ENCODE data around the gene PRAMEF2.
"Not testable (repeated sequence)": the region's sequence is repeated elsewhere in the genome, so short reads cannot be mapped to it uniquely, and the experiment has no call there.

PRAMEF2 gene, protein sequence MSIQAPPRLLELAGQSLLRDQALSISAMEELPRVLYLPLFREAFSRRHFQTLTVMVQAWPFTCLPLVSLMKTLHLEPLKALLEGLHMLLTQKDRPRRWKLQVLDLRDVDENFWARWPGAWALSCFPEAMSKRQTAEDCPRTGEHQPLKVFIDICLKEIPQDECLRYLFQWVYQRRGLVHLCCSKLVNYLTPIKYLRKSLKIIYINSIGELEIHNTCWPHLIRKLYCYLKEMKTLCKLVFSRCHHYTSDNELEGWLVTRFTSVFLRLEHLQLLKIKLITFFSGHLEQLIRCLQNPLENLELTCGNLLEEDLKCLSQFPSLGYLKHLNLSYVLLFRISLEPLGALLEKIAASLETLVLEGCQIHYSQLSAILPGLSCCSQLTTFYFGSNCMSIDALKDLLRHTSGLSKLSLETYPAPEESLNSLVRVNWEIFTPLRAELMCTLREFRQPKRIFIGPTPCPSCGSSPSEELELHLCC

GRCh38 chr1:12856786-12857185 lies at the start of gene PRAMEF2:
PRAMEF2 (plus strand) TSS chr1:12857086; CDS start chr1:12859010, 1,924 bp downstream.
- not testable (repeated sequence) for DNase-seq

DNA sequence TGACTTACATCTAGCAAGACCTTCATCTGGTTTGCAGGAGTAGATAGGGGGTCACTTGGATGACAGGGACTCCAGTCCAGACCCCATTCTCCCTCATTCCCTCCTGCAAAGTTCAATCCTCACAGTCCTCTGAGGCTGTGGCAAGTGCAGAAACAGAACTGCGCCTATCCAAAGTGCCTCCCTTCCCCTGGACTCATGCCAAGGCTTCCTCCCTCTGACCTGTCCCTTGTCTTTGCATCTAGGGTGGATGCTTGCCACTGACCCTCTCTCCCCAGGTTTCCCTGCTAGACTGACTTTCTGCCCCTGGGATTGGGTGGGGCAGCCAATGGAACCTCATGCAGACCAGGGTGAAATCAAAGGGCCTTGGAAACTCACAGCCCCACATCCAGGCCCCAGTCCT lies 47.0 kb upstream of the PRAMEF2 start:
- no peak for DNase-seq

DNA sequence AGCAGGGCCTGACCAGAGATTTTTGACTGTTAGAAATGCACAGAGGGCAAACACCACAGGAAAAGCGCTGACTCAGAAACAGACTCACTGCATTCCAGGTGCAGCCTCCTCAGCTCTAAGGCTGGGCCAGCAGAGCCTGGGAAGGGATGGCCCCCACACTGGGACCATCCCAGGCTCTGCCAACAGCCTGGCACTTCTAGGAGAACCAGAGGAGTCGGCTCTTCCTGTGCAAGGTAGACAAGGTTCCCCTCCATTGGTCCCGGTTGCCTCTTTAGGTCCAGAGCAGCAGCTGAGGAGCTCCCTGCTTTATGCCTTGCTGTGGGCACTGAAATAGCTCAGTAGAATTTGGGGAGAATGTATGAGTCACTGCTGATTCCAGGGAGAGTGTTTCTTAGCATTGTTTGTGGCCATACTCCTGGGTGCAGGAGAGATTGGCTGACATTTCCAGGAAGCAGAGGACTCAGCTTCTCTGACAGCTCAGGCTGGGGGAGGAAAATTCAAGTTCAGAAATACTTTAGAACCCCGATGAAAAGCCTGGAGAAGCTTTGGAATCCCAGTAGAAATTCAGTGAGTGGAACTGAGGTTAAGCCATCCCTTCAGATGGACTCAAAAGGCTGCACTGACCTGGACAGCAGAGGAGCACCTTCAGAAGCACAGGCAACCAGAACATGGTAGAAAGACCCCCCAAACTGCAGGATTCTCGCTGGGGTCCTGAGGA lies 46.0 kb upstream of the PRAMEF2 start:
- DNase-seq, result no peak

DNA sequence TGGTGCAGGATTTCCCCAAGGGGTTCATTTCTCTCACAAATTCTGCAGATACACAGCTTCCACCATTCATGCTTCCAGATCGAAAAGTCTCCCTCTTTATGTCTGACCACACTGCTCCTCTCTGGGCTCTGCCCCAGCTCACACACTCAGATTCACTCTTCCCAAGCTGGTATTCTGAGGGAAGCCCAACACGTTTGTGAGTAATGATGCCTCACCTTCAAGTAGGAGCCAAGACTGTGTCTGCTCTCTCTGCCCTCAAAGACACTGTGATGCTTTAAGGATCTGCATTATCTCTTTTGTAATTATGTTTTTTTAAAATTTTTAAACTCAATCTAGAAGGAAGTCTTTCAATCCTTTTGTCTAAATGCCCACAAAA lies 45.5 kb upstream of the PRAMEF2 start:
- no peak for DNase-seq

DNA sequence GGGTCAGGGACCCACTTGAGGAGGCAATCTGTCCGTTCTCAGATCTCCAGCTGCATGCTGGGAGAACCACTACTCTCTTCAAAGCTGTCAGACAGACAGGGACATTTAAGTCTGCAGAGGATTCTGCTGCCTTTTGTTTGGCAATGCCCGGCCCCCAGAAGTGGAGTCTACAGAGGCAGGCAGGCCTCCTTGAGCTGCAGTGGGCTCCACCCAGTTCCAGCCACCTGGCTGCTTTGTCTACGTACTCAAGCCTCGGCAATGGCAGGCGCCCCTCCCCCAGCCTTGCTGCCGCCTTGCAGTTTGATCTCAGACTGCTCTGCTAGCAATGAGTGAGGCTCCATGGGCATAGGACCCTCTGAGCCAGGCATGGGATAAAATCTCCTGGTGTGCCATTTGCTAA lies 37.8 kb upstream of the PRAMEF2 start:
- not testable (repeated sequence) for DNase-seq

DNA sequence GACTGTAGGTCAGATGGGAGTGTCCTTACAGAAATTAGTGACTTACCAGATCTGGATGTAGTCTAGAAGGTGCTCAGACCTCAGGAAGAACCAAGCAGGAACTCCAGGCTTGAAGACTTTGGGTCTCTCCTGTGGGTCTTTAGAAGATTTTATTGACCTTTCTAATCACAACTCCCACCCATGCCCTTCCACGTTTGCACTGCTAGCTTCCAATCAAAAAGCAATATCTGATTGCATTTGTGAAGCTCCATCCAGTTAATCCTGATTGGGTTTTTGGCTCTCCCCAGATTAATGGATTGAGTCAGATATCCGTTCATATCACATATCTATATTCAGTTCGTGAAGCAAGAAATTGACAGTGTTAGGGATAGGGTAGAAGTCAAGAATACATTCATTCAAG lies 25.6 kb upstream of the PRAMEF2 start, which contains the start of gene PRAMEF11:
PRAMEF11 (minus strand) TSS at position 101 of the 400 bp plus-strand sequence. CDS start 2,621 bp downstream, outside the sequence.
- DNase-seq, result not testable (repeated sequence)

DNA sequence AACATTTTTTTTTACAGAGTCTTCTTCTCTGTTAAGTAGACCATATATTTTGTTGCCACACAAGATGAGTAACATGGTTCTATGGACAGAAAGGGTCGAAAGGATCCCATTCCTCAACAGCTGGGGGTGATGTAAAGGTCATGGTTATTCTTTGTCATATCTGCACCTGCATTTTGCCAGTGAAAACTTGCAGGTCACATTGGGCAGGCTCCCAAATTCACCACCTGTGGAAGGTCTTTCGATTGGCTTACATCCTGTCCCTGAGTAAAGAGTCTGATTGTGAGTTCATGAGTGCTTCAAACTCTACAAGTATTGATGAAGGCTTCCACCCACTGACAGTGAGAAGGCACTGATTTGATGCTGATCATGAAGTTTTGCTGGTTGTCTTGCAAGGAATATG lies 23.6 kb upstream of the PRAMEF2 start:
- not testable (repeated sequence) for DNase-seq

DNA sequence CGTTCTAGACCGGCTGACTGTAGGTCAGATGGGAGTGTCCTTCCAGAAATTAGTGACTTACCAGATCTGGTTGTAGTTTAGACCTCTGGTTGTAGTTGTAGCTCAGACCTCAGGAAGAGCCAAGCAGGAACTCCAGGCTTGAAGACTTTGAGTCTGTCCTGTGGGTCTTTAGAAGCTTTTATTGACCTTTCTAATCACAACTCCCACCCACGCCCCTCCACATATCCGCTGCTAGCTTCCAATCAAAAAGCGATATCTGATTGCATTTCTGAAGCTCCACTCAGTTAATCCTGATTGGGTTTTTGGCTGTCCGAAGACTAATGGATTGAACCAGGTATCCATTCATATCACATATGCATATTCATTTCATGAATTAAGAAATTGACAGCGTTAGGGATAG lies 8.3 kb upstream of the PRAMEF2 start, which contains the start of gene HNRNPCL1:
HNRNPCL1 (minus strand) TSS at position 101 of the 400 bp plus-strand sequence. CDS start 431 bp downstream, outside the sequence.
- not testable (repeated sequence) for DNase-seq

GRCh38 chr1:12851779-12852178 lies 5.1 kb upstream of the PRAMEF2 start:
- DNase-seq, result no peak

GRCh38 chr1:12863131-12863880 lies 6.4 kb downstream of the PRAMEF2 start:
- not testable (repeated sequence) for DNase-seq

GRCh38 chr1:12878453-12878852 lies 21.6 kb downstream of the PRAMEF2 start:
- DNase-seq, result not testable (repeated sequence)

DNA sequence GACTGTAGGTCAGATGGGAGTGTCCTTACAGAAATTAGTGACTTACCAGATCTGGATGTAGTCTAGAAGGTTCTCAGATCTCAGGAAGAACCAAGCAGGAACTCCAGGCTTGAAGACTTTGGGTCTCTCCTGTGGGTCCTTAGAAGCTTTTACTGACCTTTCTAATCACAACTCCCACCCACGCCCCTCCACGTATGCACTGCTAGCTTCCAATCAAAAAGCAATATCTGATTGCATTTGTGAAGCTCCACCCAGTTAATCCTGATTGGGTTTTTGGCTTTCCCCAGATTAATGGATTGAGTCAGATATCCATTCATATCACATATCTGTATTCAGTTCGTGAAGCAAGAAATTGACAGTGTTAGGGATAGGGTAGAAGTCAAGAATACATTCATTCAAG lies 29.2 kb downstream of the PRAMEF2 start, which contains the start of gene PRAMEF4:
PRAMEF4 (minus strand) TSS at position 101 of the 400 bp plus-strand sequence. CDS start 2,807 bp downstream, outside the sequence.
- DNase-seq, result not testable (repeated sequence)

DNA sequence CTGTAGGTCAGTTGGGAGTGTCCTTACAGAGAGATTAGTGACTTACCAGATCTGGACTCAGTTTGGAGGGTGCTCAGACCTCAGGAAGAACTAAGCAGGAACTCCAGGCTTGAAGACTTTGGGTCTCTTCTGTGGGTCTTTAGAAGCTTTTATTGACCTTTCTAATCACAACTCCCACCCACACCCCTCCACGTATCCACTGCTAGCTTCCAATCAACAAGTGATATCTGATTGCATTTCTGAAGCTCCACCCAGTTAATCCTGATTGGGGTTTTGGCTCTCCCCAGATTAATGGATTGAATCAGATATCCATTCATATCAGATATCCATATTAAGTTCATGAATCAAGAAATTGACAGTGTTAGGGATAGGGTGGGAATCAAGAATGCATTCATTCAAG lies 41.3 kb downstream of the PRAMEF2 start, which contains the start of gene PRAMEF10:
PRAMEF10 (minus strand) TSS at position 101 of the 400 bp plus-strand sequence. CDS start 2,423 bp downstream, outside the sequence.
- DNase-seq, result not testable (repeated sequence)

GRCh38 chr1:12899186-12899585 lies 42.3 kb downstream of the PRAMEF2 start:
- DNase-seq, result not testable (repeated sequence)

DNA sequence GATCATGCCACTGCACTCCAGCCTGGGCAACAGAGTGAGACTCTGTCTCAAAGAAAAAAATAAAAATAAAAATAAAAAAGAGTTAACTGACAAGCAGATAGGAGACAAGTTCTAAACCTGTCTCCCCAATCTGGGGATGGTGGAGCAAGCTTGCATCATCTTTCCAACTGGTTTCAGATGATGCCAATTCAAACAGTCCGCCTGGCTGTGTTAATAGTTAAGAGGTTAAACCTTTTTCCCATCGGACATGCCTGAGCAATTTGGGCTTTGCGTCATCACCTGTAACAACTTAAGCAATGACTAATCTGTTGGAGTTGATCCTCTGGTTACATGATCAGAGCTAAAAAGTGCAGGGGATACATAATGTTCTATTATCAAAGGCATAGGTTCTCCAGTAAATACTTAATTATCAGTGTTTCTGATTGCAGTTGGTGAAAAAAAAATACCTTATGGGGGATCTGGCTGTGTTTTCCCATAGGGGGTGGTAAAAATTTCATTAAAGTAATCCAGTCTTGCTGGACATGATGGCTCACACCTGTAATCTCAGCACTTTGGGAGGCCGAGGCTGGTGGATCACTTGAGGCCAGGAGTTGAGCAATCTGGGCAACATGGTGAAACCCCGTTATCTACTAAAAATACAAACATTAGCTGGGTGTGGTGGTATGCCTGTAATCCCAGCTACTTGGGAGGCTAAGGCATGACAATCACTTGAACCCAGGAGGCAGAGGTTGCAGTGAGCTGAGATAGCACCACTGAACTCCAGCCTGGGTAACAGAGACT lies 47.1 kb downstream of the PRAMEF2 start:
- DNase-seq, result not testable (repeated sequence)
